ENCODE results near the gene SLC44A5. TPM values are rescaled to one million over a fixed set of nuclear protein-coding genes. Genes with fewer than 3 reads are reported as not detected.
"Not testable (repeated sequence)": the region's sequence is repeated elsewhere in the genome, so short reads cannot be mapped to it uniquely, and the experiment has no call there.

Gene SLC44A5
- total and polyA plus RNA-seq, 9 donors, result 0.62 to 2.5 (median 1.1) TPM

DNA sequence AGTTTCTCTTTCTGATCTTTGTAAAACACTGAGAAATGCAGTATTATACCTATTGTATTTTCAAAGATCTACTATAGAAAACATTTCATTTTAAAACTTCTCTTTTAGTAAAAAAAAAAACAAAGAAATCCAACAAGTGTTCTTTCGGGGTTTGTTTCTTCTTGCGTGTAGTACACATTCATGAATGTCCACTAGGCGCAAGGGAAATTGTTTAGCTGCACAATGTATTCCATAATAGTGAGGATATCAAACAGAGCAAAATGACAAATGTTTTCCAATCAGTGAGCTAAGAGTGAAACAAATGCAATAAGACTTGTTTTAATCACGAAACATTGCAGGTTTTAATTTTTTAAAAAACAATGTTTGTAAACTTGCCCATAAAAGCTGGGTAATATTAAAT, 408.2 kb downstream of the SLC44A5 start:
- H3K27ac ChIP-seq, result no peak overlapping the region
- no peak overlapping the region for H3K4me3 ChIP-seq
- no peaks in the 10 kb centered on the region for H3K9me3 ChIP-seq
- intact Hi-C loops (cut with DNase I), result loop anchor here in 1 of 4 donors (10.0 kb wide), 1 partner anchor 428 kb away; no protein-coding TSS in a partner anchor
- 83 to 92% (median 88%) methylated on average over 4 of the region's 4 CpGs for WGBS, 3 donors
- DNase-seq, result no peak
- H3K27me3 ChIP-seq, result no peaks in the 10 kb centered on the region
- no peaks in the 10 kb centered on the region for H3K4me1 ChIP-seq (ENCODE audit: insufficient read depth)
- TF ChIP-seq POLR2A (IDR thresholded peaks at IDR 0.05), result no peak
- TF ChIP-seq EP300 (IDR thresholded peaks at IDR 0.05), result no peak
- no peak for TF ChIP-seq CTCF (IDR thresholded peaks at IDR 0.05)
- H3K36me3 ChIP-seq, result no peaks in the 10 kb centered on the region

DNA sequence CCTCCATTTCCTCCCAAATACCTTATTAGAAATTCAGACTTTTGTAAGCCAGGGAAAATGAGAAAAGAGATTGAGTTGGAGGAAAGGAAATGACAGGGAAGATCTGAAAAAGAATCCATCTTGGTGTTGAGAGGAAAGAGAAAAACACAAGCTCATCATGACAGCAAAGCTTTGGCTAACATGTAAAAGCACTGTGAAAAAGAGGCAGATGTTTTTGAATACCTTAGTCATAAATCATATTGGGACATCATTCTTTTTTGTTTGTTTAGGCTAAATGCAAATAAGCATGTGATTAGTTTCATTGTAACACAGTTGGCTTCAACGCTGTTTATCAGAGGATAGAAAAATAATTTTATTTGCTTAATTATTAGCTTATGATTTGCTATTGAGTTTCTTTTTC, 412.2 kb downstream of the SLC44A5 start:
- no peak for TF ChIP-seq EP300 (IDR thresholded peaks at IDR 0.05)
- no peak for TF ChIP-seq CTCF (IDR thresholded peaks at IDR 0.05)
- TF ChIP-seq POLR2A (IDR thresholded peaks at IDR 0.05), result no peak
- no peak overlapping the region for H3K27ac ChIP-seq
- H3K4me1 ChIP-seq (ENCODE audit: insufficient read depth), result no peaks in the 10 kb centered on the region
- 40 to 75% (median 58%) methylated on average over 1 of the region's 1 CpG for WGBS, 3 donors
- H3K4me3 ChIP-seq, result no peak overlapping the region
- DNase-seq, result no peak
- H3K9me3 ChIP-seq, result no peaks in the 10 kb centered on the region
- intact Hi-C loops (cut with DNase I), result no loop called here
- H3K36me3 ChIP-seq, result no peaks in the 10 kb centered on the region
- no peaks in the 10 kb centered on the region for H3K27me3 ChIP-seq

GRCh38 chr1:75198163-75198562, 412.8 kb downstream of the SLC44A5 start:
- WGBS, 3 donors, result 70 to 84% (median 74%) methylated on average over 1 of the region's 1 CpG
- intact Hi-C loops (cut with DNase I), result no loop called here
- Histone ChIP-seq H3K36me3 (no peaks in the 10 kb centered on the region), H3K4me1 (ENCODE audit: insufficient read depth) (no peaks in the 10 kb centered on the region), H3K4me3 (no peak overlapping the region), H3K9me3 (no peaks in the 10 kb centered on the region), H3K27ac (no peak overlapping the region), H3K27me3 (no peaks in the 10 kb centered on the region)
- DNase-seq, result no peak
- TF ChIP-seq EP300 (IDR thresholded peaks at IDR 0.05) (no peak), CTCF (IDR thresholded peaks at IDR 0.05) (no peak), POLR2A (IDR thresholded peaks at IDR 0.05) (no peak)

GRCh38 chr1:75188892-75189291, 422.0 kb downstream of the SLC44A5 start:
- H3K36me3 ChIP-seq, result no peaks in the 10 kb centered on the region
- intact Hi-C loops (cut with DNase I), result no loop called here
- no peak overlapping the region for H3K27ac ChIP-seq
- no peaks in the 10 kb centered on the region for H3K9me3 ChIP-seq
- no peaks in the 10 kb centered on the region for H3K4me1 ChIP-seq (ENCODE audit: insufficient read depth)
- TF ChIP-seq POLR2A (IDR thresholded peaks at IDR 0.05) (no peak), CTCF (IDR thresholded peaks at IDR 0.05) (no peak), EP300 (IDR thresholded peaks at IDR 0.05) (no peak)
- WGBS, 3 donors, result 6 to 19% (median 8%) methylated on average over 1 of the region's 1 CpG
- H3K27me3 ChIP-seq, result no peaks in the 10 kb centered on the region
- no peak for DNase-seq
- H3K4me3 ChIP-seq, result no peak overlapping the region

GRCh38 chr1:75181214-75181955, 429.5 kb downstream of the SLC44A5 start:
- H3K27me3 ChIP-seq, result not testable (repeated sequence)
- WGBS, 3 donors, result 80 to 86% (median 86%) methylated on average over 13 of the region's 13 CpGs

More at GRCh38 chr1:75181214-75181955, 429.5 kb downstream of the SLC44A5 start:
- H3K4me1 ChIP-seq (ENCODE audit: insufficient read depth); H3K9me3 ChIP-seq; intact Hi-C loops (cut with DNase I); DNase-seq; H3K4me3 ChIP-seq; H3K36me3 ChIP-seq; H3K27ac ChIP-seq: not testable (repeated sequence)
